Measurements from ENCODE around the gene CITED1. TPM values are rescaled to one million over a fixed set of nuclear protein-coding genes. Genes with fewer than 3 reads are reported as not detected.

CITED1 gene
- total and polyA plus RNA-seq, 2 donors (not counting 3 experiments of a cell fraction or from before 2014, with no cell fraction given) = not detected

- no peak overlapping the region for H2AFZ ChIP-seq (ENCODE audit: low read depth, low read length)
- ChIA-PET POLR2A (no interaction called here), CTCF (no interaction called here)
- H3K4me2 ChIP-seq (ENCODE audit: insufficient read depth, low read length) = no peak overlapping the region
- FAIRE-seq = no peak
- DNase-seq (ENCODE audit: low read depth, low spot score) = no peak
- no peaks in the 10 kb centered on the region for H3K36me3 ChIP-seq (ENCODE audit: control insufficient read depth in 2 of 2, extremely low read depth in 1 of 2, insufficient read depth in 2 of 2, low read length in 2 of 2)
- TF ChIP-seq CTCF (IDR thresholded peaks at IDR 0.05; ENCODE audit: extremely low read depth in 1 of 2, insufficient read depth in 1 of 2, low read depth in 1 of 2, low read length in 2 of 2) (no peak), FOS (IDR thresholded peaks at IDR 0.05; ENCODE audit: borderline replicate concordance, insufficient read depth, low read length) (no peak)
- no TSS peak for BruUV-seq (replicated peaks)
- no peaks in the 10 kb centered on the region for H3K27me3 ChIP-seq (ENCODE audit: control insufficient read depth in 2 of 2, insufficient read depth in 2 of 2, low read length in 2 of 2)
- H4K20me1 ChIP-seq (replicated peaks; ENCODE audit: control insufficient read depth, extremely low read depth, insufficient read depth, low read length) = no peaks in the 10 kb centered on the region
- H3K9ac ChIP-seq (replicated peaks; ENCODE audit: extremely low read depth, insufficient read depth, low read length) = no peak overlapping the region
- H3K27ac ChIP-seq (ENCODE audit: insufficient read depth, low read depth, low read length) = no peak overlapping the region
- H3K79me2 ChIP-seq (ENCODE audit: control insufficient read depth, insufficient read depth, low read length) = no peaks in the 10 kb centered on the region
- H3K4me1 ChIP-seq (ENCODE audit: control insufficient read depth, extremely low read depth, insufficient read depth, low read length) = no peaks in the 10 kb centered on the region
- H3K9me3 ChIP-seq (replicated peaks; ENCODE audit: control insufficient read depth, insufficient read depth, low read length) = no peaks in the 10 kb centered on the region
- H3K9me1 ChIP-seq (replicated peaks; ENCODE audit: control insufficient read depth, extremely low read depth, insufficient read depth, low read length) = no peaks in the 10 kb centered on the region
- dilution Hi-C loops (cut with MboI; ENCODE audit: extremely low pct_ligation_motif_present, low sequenced_read_pairs) (no loop called here), intact Hi-C loops (cut with micrococcal nuclease) (no loop called here)
- H3K4me3 ChIP-seq (replicated peaks in 1 of 3; ENCODE audit: insufficient read depth in 1 of 3, low read depth in 1 of 3, low read length in 3 of 3) = no peak overlapping the region
These were observed 11.4 kb upstream of the CITED1 start for GRCh38 chrX:72317139-72317538.

- H3K4me2 ChIP-seq (ENCODE audit: insufficient read depth, low read length) = no peak overlapping the region
- POLR2A ChIA-PET = no interaction called here
- CTCF ChIA-PET = no interaction called here
- FAIRE-seq (no peak), DNase-seq (ENCODE audit: low read depth, low spot score) (no peak)
- H3K4me3 ChIP-seq (replicated peaks in 1 of 3; ENCODE audit: insufficient read depth in 1 of 3, low read depth in 1 of 3, low read length in 3 of 3) = no peak overlapping the region
- intact Hi-C loops (cut with micrococcal nuclease) (no loop called here), dilution Hi-C loops (cut with MboI; ENCODE audit: extremely low pct_ligation_motif_present, low sequenced_read_pairs) (no loop called here)
- no peaks in the 10 kb centered on the region for H3K4me1 ChIP-seq (ENCODE audit: control insufficient read depth, extremely low read depth, insufficient read depth, low read length)
- H3K9me3 ChIP-seq (replicated peaks; ENCODE audit: control insufficient read depth, insufficient read depth, low read length) = no peaks in the 10 kb centered on the region
- H4K20me1 ChIP-seq (replicated peaks; ENCODE audit: control insufficient read depth, extremely low read depth, insufficient read depth, low read length) = no peaks in the 10 kb centered on the region
- no peak for TF ChIP-seq MAX (IDR thresholded peaks at IDR 0.05; ENCODE audit: insufficient read depth, insufficient read length)
- TF ChIP-seq POLR2A (IDR thresholded peaks at IDR 0.05; ENCODE audit: low read depth, low read length) = no peak
- TF ChIP-seq GATA2 (IDR thresholded peaks at IDR 0.05; ENCODE audit: insufficient read depth, insufficient read length, low read depth, low read length) = no peak
- no peak for TF ChIP-seq POLR2AphosphoS5 (IDR thresholded peaks at IDR 0.05; ENCODE audit: insufficient read depth, low read depth, low read length)
- no peak for TF ChIP-seq FOS (IDR thresholded peaks at IDR 0.05; ENCODE audit: borderline replicate concordance, insufficient read depth, low read length)
- no peak for TF ChIP-seq MYC (IDR thresholded peaks at IDR 0.05; ENCODE audit: low read depth, low read length)
- TF ChIP-seq EZH2 (IDR thresholded peaks at IDR 0.05; ENCODE audit: borderline replicate concordance, low read depth, low read length, severe bottlenecking) = no peak
- TF ChIP-seq CTCF (IDR thresholded peaks at IDR 0.05; ENCODE audit: extremely low read depth in 1 of 2, insufficient read depth in 1 of 2, low read depth in 1 of 2, low read length in 2 of 2) = no peak
- TF ChIP-seq JUN (IDR thresholded peaks at IDR 0.05; ENCODE audit: borderline replicate concordance, insufficient read depth, insufficient read length, low read depth) = no peak
- H3K27ac ChIP-seq (ENCODE audit: insufficient read depth, low read depth, low read length) = no peak overlapping the region
- H3K36me3 ChIP-seq (ENCODE audit: control insufficient read depth in 2 of 2, extremely low read depth in 1 of 2, insufficient read depth in 2 of 2, low read length in 2 of 2) = no peaks in the 10 kb centered on the region
- H3K27me3 ChIP-seq (ENCODE audit: control insufficient read depth in 2 of 2, insufficient read depth in 2 of 2, low read length in 2 of 2) = peaks cover 0 to 1% of the 10 kb centered on the region in 2 experiments
- H3K79me2 ChIP-seq (ENCODE audit: control insufficient read depth, insufficient read depth, low read length) = no peaks in the 10 kb centered on the region
- H3K9ac ChIP-seq (replicated peaks; ENCODE audit: extremely low read depth, insufficient read depth, low read length) = no peak overlapping the region
- no TSS peak for BruUV-seq (replicated peaks)
- no peak overlapping the region for H2AFZ ChIP-seq (ENCODE audit: low read depth, low read length)
- H3K9me1 ChIP-seq (replicated peaks; ENCODE audit: control insufficient read depth, extremely low read depth, insufficient read depth, low read length) = no peaks in the 10 kb centered on the region
These were observed 10.8 kb upstream of the CITED1 start for GRCh38 chrX:72316408-72317110.
